ENCODE results near the gene HCFC2.

The HCFC2 gene

GRCh38 chr12:104152685-104153241 is 88.4 kb downstream of the HCFC2 start:
- no peak for TF ChIP-seq REST (IDR thresholded peaks at IDR 0.05; ENCODE audit: insufficient read depth in 1 of 2, low read depth in 2 of 2, low read length in 2 of 2)
- no peak for TF ChIP-seq FOXP2 (optimal IDR thresholded peaks at IDR 0.05; ENCODE audit: borderline replicate concordance, extremely low read depth, extremely low read length, insufficient read depth)
- no peak for TF ChIP-seq POLR2AphosphoS5 (IDR thresholded peaks at IDR 0.05; ENCODE audit: low read depth, low read length)
- no peak for TF ChIP-seq TAF1 (IDR thresholded peaks at IDR 0.05; ENCODE audit: borderline replicate concordance, insufficient read depth, low read length)
- no peak for TF ChIP-seq SIN3A (IDR thresholded peaks at IDR 0.05; ENCODE audit: borderline replicate concordance, insufficient read depth, low read length)

- no peak for TF ChIP-seq SIN3A (IDR thresholded peaks at IDR 0.05; ENCODE audit: borderline replicate concordance, insufficient read depth, low read length)
- no peak for TF ChIP-seq TAF1 (IDR thresholded peaks at IDR 0.05; ENCODE audit: borderline replicate concordance, insufficient read depth, low read length)
- no peak for TF ChIP-seq REST (IDR thresholded peaks at IDR 0.05; ENCODE audit: insufficient read depth in 1 of 2, low read depth in 2 of 2, low read length in 2 of 2)
- TF ChIP-seq POLR2AphosphoS5 (IDR thresholded peaks at IDR 0.05; ENCODE audit: low read depth, low read length), result no peak
- TF ChIP-seq FOXP2 (optimal IDR thresholded peaks at IDR 0.05; ENCODE audit: borderline replicate concordance, extremely low read depth, extremely low read length, insufficient read depth), result no peak
Observed at GRCh38 chr12:104154286-104154685, 90.0 kb downstream of the HCFC2 start.

GRCh38 chr12:104154806-104155205 is 90.5 kb downstream of the HCFC2 start:
- TF ChIP-seq REST (IDR thresholded peaks at IDR 0.05; ENCODE audit: insufficient read depth in 1 of 2, low read depth in 2 of 2, low read length in 2 of 2) (no peak), TAF1 (IDR thresholded peaks at IDR 0.05; ENCODE audit: borderline replicate concordance, insufficient read depth, low read length) (no peak), SIN3A (IDR thresholded peaks at IDR 0.05; ENCODE audit: borderline replicate concordance, insufficient read depth, low read length) (no peak), FOXP2 (optimal IDR thresholded peaks at IDR 0.05; ENCODE audit: borderline replicate concordance, extremely low read depth, extremely low read length, insufficient read depth) (no peak), POLR2AphosphoS5 (IDR thresholded peaks at IDR 0.05; ENCODE audit: low read depth, low read length) (no peak)

Measured in PFSK-1 (cell line).